ENCODE data around the gene TLR4. TPM values are rescaled to one million over a fixed set of nuclear protein-coding genes. Genes with fewer than 3 reads are reported as not detected.

Gene TLR4
- total and polyA plus RNA-seq, 9 of the 15 experiments (the other 6 are each of a cell fraction or from before 2014, with no cell fraction given), result 0.02 TPM; not detected in 8

DNA sequence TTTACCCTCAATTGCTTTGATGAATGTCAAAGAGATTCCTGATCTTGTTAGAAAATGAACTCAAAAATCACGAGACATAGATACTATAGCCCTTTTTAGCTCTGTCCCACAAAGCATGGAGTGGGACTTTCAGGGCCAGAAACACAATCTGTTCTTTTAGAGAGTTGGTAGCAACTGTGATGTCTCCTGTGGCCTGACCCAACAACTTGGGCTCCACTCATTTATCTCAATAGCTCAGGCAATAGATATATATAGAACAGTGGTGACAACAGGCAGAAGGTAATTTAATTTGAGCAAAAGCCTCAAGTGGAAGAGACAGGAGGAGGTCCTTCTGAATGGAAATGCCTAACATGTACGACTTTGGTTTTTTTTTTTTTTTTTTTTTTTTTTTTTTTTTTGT lies 25.2 kb downstream of the TLR4 start:
- intact Hi-C loops (cut with micrococcal nuclease), result no loop called here
- no TSS peak for BruUV-seq (replicated peaks)
- TF ChIP-seq, protein P1, sequence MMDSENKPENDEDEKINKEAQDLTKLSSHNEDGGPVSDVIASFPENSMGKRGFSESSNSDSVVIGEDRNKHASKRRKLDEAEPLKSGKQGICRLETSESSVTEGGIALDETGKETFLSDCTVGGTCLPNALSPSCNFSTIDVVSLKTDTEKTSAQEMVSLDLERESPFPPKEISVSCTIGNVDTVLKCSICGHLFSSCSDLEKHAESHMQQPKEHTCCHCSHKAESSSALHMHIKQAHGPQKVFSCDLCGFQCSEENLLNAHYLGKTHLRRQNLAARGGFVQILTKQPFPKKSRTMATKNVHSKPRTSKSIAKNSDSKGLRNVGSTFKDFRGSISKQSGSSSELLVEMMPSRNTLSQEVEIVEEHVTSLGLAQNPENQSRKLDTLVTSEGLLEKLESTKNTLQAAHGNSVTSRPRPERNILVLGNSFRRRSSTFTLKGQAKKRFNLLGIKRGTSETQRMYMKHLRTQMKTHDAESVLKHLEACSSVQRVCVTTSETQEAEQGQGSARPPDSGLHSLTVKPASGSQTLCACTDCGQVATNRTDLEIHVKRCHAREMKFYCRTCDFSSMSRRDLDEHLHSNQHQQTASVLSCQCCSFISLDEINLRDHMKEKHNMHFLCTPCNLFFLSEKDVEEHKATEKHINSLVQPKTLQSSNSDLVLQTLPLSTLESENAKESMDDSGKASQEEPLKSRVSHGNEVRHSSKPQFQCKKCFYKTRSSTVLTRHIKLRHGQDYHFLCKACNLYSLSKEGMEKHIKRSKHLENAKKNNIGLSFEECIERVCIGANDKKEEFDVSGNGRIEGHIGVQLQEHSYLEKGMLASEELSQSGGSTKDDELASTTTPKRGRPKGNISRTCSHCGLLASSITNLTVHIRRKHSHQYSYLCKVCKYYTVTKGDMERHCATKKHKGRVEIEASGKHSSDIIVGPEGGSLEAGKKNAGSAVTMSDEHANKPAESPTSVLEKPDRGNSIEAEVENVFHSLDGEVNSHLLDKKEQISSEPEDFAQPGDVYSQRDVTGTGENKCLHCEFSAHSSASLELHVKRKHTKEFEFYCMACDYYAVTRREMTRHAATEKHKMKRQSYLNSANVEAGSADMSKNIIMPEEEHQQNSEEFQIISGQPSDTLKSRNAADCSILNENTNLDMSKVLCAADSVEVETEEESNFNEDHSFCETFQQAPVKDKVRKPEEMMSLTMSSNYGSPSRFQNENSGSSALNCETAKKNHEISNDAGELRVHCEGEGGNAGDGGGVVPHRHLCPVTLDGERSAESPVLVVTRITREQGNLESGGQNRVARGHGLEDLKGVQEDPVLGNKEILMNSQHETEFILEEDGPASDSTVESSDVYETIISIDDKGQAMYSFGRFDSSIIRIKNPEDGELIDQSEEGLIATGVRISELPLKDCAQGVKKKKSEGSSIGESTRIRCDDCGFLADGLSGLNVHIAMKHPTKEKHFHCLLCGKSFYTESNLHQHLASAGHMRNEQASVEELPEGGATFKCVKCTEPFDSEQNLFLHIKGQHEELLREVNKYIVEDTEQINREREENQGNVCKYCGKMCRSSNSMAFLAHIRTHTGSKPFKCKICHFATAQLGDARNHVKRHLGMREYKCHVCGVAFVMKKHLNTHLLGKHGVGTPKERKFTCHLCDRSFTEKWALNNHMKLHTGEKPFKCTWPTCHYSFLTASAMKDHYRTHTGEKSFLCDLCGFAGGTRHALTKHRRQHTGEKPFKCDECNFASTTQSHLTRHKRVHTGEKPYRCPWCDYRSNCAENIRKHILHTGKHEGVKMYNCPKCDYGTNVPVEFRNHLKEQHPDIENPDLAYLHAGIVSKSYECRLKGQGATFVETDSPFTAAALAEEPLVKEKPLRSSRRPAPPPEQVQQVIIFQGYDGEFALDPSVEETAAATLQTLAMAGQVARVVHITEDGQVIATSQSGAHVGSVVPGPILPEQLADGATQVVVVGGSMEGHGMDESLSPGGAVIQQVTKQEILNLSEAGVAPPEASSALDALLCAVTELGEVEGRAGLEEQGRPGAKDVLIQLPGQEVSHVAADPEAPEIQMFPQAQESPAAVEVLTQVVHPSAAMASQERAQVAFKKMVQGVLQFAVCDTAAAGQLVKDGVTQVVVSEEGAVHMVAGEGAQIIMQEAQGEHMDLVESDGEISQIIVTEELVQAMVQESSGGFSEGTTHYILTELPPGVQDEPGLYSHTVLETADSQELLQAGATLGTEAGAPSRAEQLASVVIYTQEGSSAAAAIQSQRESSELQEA (IDR thresholded peaks at IDR 0.05; ENCODE audit: low read depth), result no peak
- TF ChIP-seq ZNF507 (tag; conservative IDR thresholded peaks at IDR 0.05) (no peak), RFX5 (IDR thresholded peaks at IDR 0.05; ENCODE audit: low read depth, low read length) (no peak), ZNF696 (CRISPR knock-in tag; conservative IDR thresholded peaks at IDR 0.05) (no peak)
- TF ChIP-seq, protein P2, sequence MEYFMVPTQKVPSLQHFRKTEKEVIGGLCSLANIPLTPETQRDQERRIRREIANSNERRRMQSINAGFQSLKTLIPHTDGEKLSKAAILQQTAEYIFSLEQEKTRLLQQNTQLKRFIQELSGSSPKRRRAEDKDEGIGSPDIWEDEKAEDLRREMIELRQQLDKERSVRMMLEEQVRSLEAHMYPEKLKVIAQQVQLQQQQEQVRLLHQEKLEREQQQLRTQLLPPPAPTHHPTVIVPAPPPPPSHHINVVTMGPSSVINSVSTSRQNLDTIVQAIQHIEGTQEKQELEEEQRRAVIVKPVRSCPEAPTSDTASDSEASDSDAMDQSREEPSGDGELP (CRISPR knock-in tag; IDR thresholded peaks at IDR 0.05; ENCODE audit: borderline replicate concordance), result no peak
- TF ChIP-seq, protein P3, sequence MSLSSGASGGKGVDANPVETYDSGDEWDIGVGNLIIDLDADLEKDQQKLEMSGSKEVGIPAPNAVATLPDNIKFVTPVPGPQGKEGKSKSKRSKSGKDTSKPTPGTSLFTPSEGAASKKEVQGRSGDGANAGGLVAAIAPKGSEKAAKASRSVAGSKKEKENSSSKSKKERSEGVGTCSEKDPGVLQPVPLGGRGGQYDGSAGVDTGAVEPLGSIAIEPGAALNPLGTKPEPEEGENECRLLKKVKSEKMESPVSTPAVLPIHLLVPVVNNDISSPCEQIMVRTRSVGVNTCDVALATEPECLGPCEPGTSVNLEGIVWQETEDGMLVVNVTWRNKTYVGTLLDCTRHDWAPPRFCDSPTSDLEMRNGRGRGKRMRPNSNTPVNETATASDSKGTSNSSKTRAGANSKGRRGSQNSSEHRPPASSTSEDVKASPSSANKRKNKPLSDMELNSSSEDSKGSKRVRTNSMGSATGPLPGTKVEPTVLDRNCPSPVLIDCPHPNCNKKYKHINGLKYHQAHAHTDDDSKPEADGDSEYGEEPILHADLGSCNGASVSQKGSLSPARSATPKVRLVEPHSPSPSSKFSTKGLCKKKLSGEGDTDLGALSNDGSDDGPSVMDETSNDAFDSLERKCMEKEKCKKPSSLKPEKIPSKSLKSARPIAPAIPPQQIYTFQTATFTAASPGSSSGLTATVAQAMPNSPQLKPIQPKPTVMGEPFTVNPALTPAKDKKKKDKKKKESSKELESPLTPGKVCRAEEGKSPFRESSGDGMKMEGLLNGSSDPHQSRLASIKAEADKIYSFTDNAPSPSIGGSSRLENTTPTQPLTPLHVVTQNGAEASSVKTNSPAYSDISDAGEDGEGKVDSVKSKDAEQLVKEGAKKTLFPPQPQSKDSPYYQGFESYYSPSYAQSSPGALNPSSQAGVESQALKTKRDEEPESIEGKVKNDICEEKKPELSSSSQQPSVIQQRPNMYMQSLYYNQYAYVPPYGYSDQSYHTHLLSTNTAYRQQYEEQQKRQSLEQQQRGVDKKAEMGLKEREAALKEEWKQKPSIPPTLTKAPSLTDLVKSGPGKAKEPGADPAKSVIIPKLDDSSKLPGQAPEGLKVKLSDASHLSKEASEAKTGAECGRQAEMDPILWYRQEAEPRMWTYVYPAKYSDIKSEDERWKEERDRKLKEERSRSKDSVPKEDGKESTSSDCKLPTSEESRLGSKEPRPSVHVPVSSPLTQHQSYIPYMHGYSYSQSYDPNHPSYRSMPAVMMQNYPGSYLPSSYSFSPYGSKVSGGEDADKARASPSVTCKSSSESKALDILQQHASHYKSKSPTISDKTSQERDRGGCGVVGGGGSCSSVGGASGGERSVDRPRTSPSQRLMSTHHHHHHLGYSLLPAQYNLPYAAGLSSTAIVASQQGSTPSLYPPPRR (CRISPR knock-in tag; IDR thresholded peaks at IDR 0.05; ENCODE audit: borderline replicate concordance), result no peak
- TF ChIP-seq, protein P4, sequence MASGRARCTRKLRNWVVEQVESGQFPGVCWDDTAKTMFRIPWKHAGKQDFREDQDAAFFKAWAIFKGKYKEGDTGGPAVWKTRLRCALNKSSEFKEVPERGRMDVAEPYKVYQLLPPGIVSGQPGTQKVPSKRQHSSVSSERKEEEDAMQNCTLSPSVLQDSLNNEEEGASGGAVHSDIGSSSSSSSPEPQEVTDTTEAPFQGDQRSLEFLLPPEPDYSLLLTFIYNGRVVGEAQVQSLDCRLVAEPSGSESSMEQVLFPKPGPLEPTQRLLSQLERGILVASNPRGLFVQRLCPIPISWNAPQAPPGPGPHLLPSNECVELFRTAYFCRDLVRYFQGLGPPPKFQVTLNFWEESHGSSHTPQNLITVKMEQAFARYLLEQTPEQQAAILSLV (tag; IDR thresholded peaks at IDR 0.05), result no peak

More for the DNA sequence above, 25.2 kb downstream of the TLR4 start:
- Histone ChIP-seq H2AFZ (ENCODE audit: low read depth, low read length) (no peak overlapping the region), H4K20me1 (replicated peaks; ENCODE audit: control insufficient read depth, insufficient read depth, low read length) (no peaks in the 10 kb centered on the region), H3K4me2 (ENCODE audit: insufficient read depth, low read length) (no peak overlapping the region), H3K9ac (ENCODE audit: insufficient read depth in 1 of 2, low read depth in 2 of 2, low read length in 2 of 2) (no peak overlapping the region), H3K4me3 (no peak overlapping the region), H3K27me3 (ENCODE audit: control insufficient read depth in 2 of 2, insufficient read depth in 2 of 2, low read length in 2 of 2) (no peaks in the 10 kb centered on the region), H3K4me1 (replicated peaks in 1 of 2; ENCODE audit: control insufficient read depth in 2 of 2, insufficient read depth in 2 of 2, low read length in 2 of 2) (no peaks in the 10 kb centered on the region), H3K79me2 (ENCODE audit: control insufficient read depth, insufficient read depth, low read length) (no peaks in the 10 kb centered on the region), H3K27ac (ENCODE audit: extremely low read depth, low read depth, low read length) (no peak overlapping the region), H3K9me3 (replicated peaks; ENCODE audit: control insufficient read depth, insufficient read depth, low read depth, low read length) (no peaks in the 10 kb centered on the region), H3K9me1 (ENCODE audit: control insufficient read depth, insufficient read depth, low read length) (no peaks in the 10 kb centered on the region), H3K36me3 (ENCODE audit: control insufficient read depth, insufficient read depth, low read length) (no peaks in the 10 kb centered on the region)
- no peak for FAIRE-seq
- ChIA-PET POLR2A (no interaction called here), CTCF (ENCODE audit: low intra/inter-chr PET ratio) (no interaction called here)
- WGBS (ENCODE audit: insufficient coverage, low coverage, missing lambda C conversion rate), result 0% methylated on average over 2 of the region's 2 CpGs
- DNase-seq (ENCODE audit: extremely low read depth in 1 of 4, low spot score in 3 of 4), result no peak
- no peak for ATAC-seq
- in situ Hi-C loops (cut with MboI), result no loop called here

Measured in K562 (cell line).